ENCODE data around the gene APOBEC3G. TPM values are rescaled to one million over a fixed set of nuclear protein-coding genes. Genes with fewer than 3 reads are reported as not detected.
A peak's percentile ranks its signal among the peaks of the same experiment; 100 is the strongest.

APOBEC3G gene
- total and polyA plus RNA-seq, 2 experiments from 2014 or later: 1.3 to 4.6 TPM

DNA sequence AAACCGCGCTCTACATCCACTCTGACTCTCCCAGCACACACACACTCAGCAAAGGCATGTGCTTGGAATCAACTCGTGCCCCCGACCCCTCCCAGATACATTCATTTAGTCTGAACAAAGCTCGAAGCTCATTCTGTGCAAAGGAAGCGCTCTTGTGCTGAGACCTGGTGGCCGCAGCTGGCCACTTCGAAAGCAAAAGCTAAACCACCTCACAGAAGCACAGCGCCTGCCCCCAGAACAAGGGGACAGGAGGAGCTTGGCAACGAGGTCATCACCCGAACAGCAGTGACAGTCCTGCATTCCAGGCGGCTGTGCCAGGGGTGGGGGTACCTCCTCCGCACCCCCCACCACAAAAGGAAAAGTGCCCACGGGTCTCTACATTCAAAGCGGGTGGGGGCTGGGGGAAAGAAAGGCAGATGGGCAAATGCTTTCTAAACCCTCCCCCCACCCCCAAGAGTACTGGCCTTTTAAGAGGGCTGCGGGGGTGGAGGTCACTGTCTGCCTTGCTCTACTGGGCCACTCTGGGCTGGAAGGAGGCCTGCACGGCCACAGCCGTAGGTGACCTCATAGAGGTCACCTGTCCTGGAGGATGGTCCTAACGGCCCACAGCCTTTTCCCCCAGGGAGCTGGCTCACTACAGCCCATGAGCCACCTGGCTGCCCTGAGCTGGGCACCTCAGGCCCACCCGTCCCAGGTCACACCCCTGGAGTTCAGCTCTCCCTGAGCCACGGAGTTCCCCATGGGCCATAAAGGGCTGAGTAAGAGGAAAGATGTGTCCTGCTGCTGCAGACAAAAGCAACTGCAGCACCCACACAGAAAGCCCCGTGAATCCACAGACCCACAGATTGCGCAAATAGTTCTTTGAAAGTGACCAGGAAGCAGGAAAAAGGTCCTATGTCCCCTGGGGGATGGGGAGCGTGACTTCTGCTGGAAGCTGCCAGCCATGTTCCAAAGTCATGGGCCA is 54.1 kb downstream of the APOBEC3G start:
- Histone ChIP-seq H3K4me3 (no peak overlapping the region), H3K79me2 (no peaks in the 10 kb centered on the region), H2AFZ (no peak overlapping the region), H3K4me2 (no peak overlapping the region), H3K27ac (no peak overlapping the region), H3K9me3 (ENCODE audit: low read depth) (no peaks in the 10 kb centered on the region), H4K20me1 (ENCODE audit: insufficient read depth, poor library complexity, severe bottlenecking) (no peaks in the 10 kb centered on the region), H3K27me3 (no peaks in the 10 kb centered on the region), H3K9me2 (replicated peaks; ENCODE audit: insufficient read depth) (no peaks in the 10 kb centered on the region), H3K4me1 (ENCODE audit: insufficient read depth) (peaks cover 11% of the 10 kb centered on the region), H3K36me3 (replicated peaks; ENCODE audit: insufficient read depth, low read depth) (no peaks in the 10 kb centered on the region)
- TF ChIP-seq EZH2 (IDR thresholded peaks at IDR 0.05; ENCODE audit: borderline replicate concordance): no peak
- TF ChIP-seq, protein P1, sequence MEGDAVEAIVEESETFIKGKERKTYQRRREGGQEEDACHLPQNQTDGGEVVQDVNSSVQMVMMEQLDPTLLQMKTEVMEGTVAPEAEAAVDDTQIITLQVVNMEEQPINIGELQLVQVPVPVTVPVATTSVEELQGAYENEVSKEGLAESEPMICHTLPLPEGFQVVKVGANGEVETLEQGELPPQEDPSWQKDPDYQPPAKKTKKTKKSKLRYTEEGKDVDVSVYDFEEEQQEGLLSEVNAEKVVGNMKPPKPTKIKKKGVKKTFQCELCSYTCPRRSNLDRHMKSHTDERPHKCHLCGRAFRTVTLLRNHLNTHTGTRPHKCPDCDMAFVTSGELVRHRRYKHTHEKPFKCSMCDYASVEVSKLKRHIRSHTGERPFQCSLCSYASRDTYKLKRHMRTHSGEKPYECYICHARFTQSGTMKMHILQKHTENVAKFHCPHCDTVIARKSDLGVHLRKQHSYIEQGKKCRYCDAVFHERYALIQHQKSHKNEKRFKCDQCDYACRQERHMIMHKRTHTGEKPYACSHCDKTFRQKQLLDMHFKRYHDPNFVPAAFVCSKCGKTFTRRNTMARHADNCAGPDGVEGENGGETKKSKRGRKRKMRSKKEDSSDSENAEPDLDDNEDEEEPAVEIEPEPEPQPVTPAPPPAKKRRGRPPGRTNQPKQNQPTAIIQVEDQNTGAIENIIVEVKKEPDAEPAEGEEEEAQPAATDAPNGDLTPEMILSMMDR (IDR thresholded peaks at IDR 0.05; ENCODE audit: poor library complexity): no peak
- no peak for TF ChIP-seq EZH2phosphoT487 (IDR thresholded peaks at IDR 0.05; ENCODE audit: low read depth, severe bottlenecking, unreplicated experiment)
- DNase-seq (ENCODE audit: low spot score): peak; percentile 17
- 62% methylated on average over 24 of the region's 24 CpGs for WGBS (ENCODE audit: low lambda C conversion rate, missing lambda C conversion rate)

DNA sequence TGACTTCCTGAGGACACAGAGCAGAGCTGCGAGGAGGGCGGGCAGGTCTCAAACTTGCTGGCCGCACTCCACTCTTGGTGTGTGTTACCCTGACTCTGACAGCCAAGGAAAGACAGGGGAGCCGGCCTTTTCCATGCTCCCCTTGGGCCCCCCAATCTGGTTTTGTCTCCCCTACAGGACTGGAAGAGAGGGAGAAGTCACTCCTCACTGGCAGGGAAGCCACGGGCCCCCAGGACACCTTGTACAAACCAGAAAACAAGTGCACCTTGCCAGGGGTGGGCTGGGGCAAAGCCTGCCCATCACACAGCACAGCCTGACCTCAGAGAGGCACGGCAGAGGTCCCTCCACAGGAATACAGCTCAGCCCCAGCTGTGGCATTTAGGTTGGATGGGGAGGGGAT is 55.2 kb downstream of the APOBEC3G start:
- H3K4me3 ChIP-seq: no peak overlapping the region
- H3K9me2 ChIP-seq (replicated peaks; ENCODE audit: insufficient read depth): no peaks in the 10 kb centered on the region
- TF ChIP-seq EZH2 (IDR thresholded peaks at IDR 0.05; ENCODE audit: borderline replicate concordance) (no peak), EZH2phosphoT487 (IDR thresholded peaks at IDR 0.05; ENCODE audit: low read depth, severe bottlenecking, unreplicated experiment) (no peak)
- TF ChIP-seq, protein P1 (IDR thresholded peaks at IDR 0.05; ENCODE audit: poor library complexity): no peak
- H3K79me2 ChIP-seq: no peaks in the 10 kb centered on the region
- no peak overlapping the region for H2AFZ ChIP-seq
- H3K9me3 ChIP-seq (ENCODE audit: low read depth): no peaks in the 10 kb centered on the region
- DNase-seq (ENCODE audit: low spot score): no peak
- no peak overlapping the region for H3K4me2 ChIP-seq
- H3K27me3 ChIP-seq: no peaks in the 10 kb centered on the region
- no peak overlapping the region for H3K27ac ChIP-seq
- H4K20me1 ChIP-seq (ENCODE audit: insufficient read depth, poor library complexity, severe bottlenecking): no peaks in the 10 kb centered on the region
- WGBS (ENCODE audit: low lambda C conversion rate, missing lambda C conversion rate): 88% methylated on average over 6 of the region's 6 CpGs
- peaks cover 11% of the 10 kb centered on the region for H3K4me1 ChIP-seq (ENCODE audit: insufficient read depth)
- no peaks in the 10 kb centered on the region for H3K36me3 ChIP-seq (replicated peaks; ENCODE audit: insufficient read depth, low read depth)

DNA sequence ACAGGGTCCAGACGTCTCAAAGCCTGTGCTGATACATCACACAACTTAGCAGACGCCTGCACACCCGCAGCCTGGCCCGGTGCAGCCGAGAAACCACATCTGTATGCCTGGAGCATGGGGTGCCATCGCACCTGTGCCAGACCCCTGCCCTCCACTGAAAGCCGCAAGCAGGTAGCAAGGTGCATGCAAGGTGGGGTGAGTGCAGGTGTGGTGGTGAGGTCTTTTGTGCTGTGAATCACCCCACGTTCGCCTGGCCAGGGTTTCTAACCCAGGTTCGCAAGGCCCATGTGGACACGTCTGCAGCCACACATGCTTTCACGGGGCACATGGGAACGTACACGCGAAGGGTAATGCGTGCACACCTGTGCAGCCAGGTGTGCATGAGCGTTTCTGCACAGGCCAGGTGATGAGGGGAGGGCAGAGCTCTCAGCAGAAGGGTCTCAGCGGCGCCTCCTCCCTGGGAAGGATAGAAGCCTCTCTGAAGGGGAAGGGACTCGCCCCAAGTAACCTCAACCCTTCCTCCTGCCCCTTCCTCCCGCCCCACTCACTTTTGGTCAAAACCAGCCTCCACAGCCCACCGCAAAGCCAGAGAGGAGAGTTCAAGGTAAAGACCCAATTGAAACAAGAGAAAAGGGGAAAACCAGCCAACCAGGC is 55.9 kb downstream of the APOBEC3G start:
- Histone ChIP-seq H3K9me3 (ENCODE audit: low read depth) (no peaks in the 10 kb centered on the region), H3K36me3 (replicated peaks; ENCODE audit: insufficient read depth, low read depth) (no peaks in the 10 kb centered on the region), H3K4me1 (ENCODE audit: insufficient read depth) (peaks cover 11% of the 10 kb centered on the region), H3K4me2 (no peak overlapping the region), H3K9me2 (replicated peaks; ENCODE audit: insufficient read depth) (no peaks in the 10 kb centered on the region), H3K4me3 (no peak overlapping the region), H3K79me2 (no peaks in the 10 kb centered on the region), H3K27me3 (no peaks in the 10 kb centered on the region), H4K20me1 (ENCODE audit: insufficient read depth, poor library complexity, severe bottlenecking) (no peaks in the 10 kb centered on the region), H3K27ac (no peak overlapping the region), H2AFZ (no peak overlapping the region)
- TF ChIP-seq, protein P1 (IDR thresholded peaks at IDR 0.05; ENCODE audit: poor library complexity): no peak
- TF ChIP-seq EZH2 (IDR thresholded peaks at IDR 0.05; ENCODE audit: borderline replicate concordance) (no peak), EZH2phosphoT487 (IDR thresholded peaks at IDR 0.05; ENCODE audit: low read depth, severe bottlenecking, unreplicated experiment) (no peak)
- DNase-seq (ENCODE audit: low spot score): no peak
- 93% methylated on average over 22 of the region's 22 CpGs for WGBS (ENCODE audit: low lambda C conversion rate, missing lambda C conversion rate)
